Measurements from ENCODE around the gene OR6C68. TPM values are rescaled to one million over a fixed set of nuclear protein-coding genes. Genes with fewer than 3 reads are reported as not detected.
"Not testable (repeated sequence)": the region's sequence is repeated elsewhere in the genome, so short reads cannot be mapped to it uniquely, and the experiment has no call there.

OR6C68 gene
- total and polyA plus RNA-seq, 2 experiments from 2014 or later = not detected

- in situ Hi-C loops (cut with MboI) = no loop called here
Measured at GRCh38 chr12:55467836-55468235, 24.3 kb upstream of the OR6C68 start.

GRCh38 chr12:55469291-55469690, 22.9 kb upstream of the OR6C68 start:
- no peaks in the 10 kb centered on the region for H3K36me3 ChIP-seq (ENCODE audit: low read depth)
- H3K9me3 ChIP-seq (ENCODE audit: low read depth) = no peaks in the 10 kb centered on the region
- no peaks in the 10 kb centered on the region for H3F3A ChIP-seq (ENCODE audit: insufficient read depth)
- no peak overlapping the region for H3K4me2 ChIP-seq (ENCODE audit: unreplicated experiment)
- H3K79me2 ChIP-seq (ENCODE audit: insufficient read depth) = no peaks in the 10 kb centered on the region
- H3K9me2 ChIP-seq (ENCODE audit: insufficient read depth) = no peaks in the 10 kb centered on the region
- TF ChIP-seq EZH2phosphoT487 (IDR thresholded peaks at IDR 0.05; ENCODE audit: insufficient read depth, low read depth) = no peak
- TF ChIP-seq EZH2 (IDR thresholded peaks at IDR 0.05; ENCODE audit: insufficient read depth, poor library complexity, severe bottlenecking) = no peak
- no peak overlapping the region for H3K27ac ChIP-seq
- no peak overlapping the region for H2AFZ ChIP-seq
- H4K20me1 ChIP-seq (ENCODE audit: insufficient read depth) = no peaks in the 10 kb centered on the region
- H3K4me3 ChIP-seq = no peak overlapping the region
- in situ Hi-C loops (cut with MboI) = no loop called here
- 13 to 16% methylated on average over 2 of the region's 2 CpGs for WGBS, 2 experiments (ENCODE audit: low coverage in 1 of 2, low lambda C conversion rate in 2 of 2, missing lambda C conversion rate in 2 of 2)
- no peaks in the 10 kb centered on the region for H3K27me3 ChIP-seq (replicated peaks; ENCODE audit: insufficient read depth)
- no peak overlapping the region for H3K9ac ChIP-seq
- DNase-seq = no peak
- no peaks in the 10 kb centered on the region for H3K4me1 ChIP-seq (ENCODE audit: insufficient read depth)

More at GRCh38 chr12:55467836-55468235, 24.3 kb upstream of the OR6C68 start:
- H3K9me2 ChIP-seq (ENCODE audit: insufficient read depth) = no peaks in the 10 kb centered on the region
- H3K36me3 ChIP-seq (ENCODE audit: low read depth) = no peaks in the 10 kb centered on the region
- no peaks in the 10 kb centered on the region for H3K9me3 ChIP-seq (ENCODE audit: low read depth)
- H3F3A ChIP-seq (ENCODE audit: insufficient read depth) = no peaks in the 10 kb centered on the region
- H3K27ac ChIP-seq = no peak overlapping the region
- no peak for DNase-seq
- no peak overlapping the region for H3K9ac ChIP-seq
- WGBS, 2 experiments (ENCODE audit: low coverage in 1 of 2, low lambda C conversion rate in 2 of 2, missing lambda C conversion rate in 2 of 2) = 2 to 5% methylated on average over 2 of the region's 2 CpGs
- no peak overlapping the region for H3K4me2 ChIP-seq (ENCODE audit: unreplicated experiment)
- no peaks in the 10 kb centered on the region for H3K27me3 ChIP-seq (replicated peaks; ENCODE audit: insufficient read depth)
- no peaks in the 10 kb centered on the region for H3K79me2 ChIP-seq (ENCODE audit: insufficient read depth)
- no peak for TF ChIP-seq EZH2phosphoT487 (IDR thresholded peaks at IDR 0.05; ENCODE audit: insufficient read depth, low read depth)
- H4K20me1 ChIP-seq (ENCODE audit: insufficient read depth) = no peaks in the 10 kb centered on the region
- H3K4me1 ChIP-seq (ENCODE audit: insufficient read depth) = no peaks in the 10 kb centered on the region
- H3K4me3 ChIP-seq = no peak overlapping the region
- no peak overlapping the region for H2AFZ ChIP-seq

GRCh38 chr12:55470088-55470829, 21.9 kb upstream of the OR6C68 start, which contains the start of gene OR6C70:
OR6C70 (minus strand) TSS chr12:55470138; CDS start chr12:55470138, 0 bp downstream.
- no peaks in the 10 kb centered on the region for H4K20me1 ChIP-seq (ENCODE audit: insufficient read depth)
- no peak within 1 kb of the TSS for H3K4me3 ChIP-seq
- H3K4me2 ChIP-seq (ENCODE audit: unreplicated experiment) = no peak within 1 kb of the TSS
- H3K4me1 ChIP-seq (ENCODE audit: insufficient read depth) = no peaks in the 10 kb centered on the region
- no peaks in the 10 kb centered on the region for H3F3A ChIP-seq (ENCODE audit: insufficient read depth)
- H3K9ac ChIP-seq = no peak within 1 kb of the TSS
- H2AFZ ChIP-seq = no peak within 1 kb of the TSS
- TF ChIP-seq EZH2 (IDR thresholded peaks at IDR 0.05; ENCODE audit: insufficient read depth, poor library complexity, severe bottlenecking) (no peak), EZH2phosphoT487 (IDR thresholded peaks at IDR 0.05; ENCODE audit: insufficient read depth, low read depth) (no peak)
- no peaks in the 10 kb centered on the region for H3K9me3 ChIP-seq (ENCODE audit: low read depth)
- H3K79me2 ChIP-seq (ENCODE audit: insufficient read depth) = no peaks in the 10 kb centered on the region
- H3K9me2 ChIP-seq (ENCODE audit: insufficient read depth) = no peaks in the 10 kb centered on the region
- in situ Hi-C loops (cut with MboI) = no loop called here
- no peak within 1 kb of the TSS for H3K27ac ChIP-seq
- H3K27me3 ChIP-seq (replicated peaks; ENCODE audit: insufficient read depth) = no peaks in the 10 kb centered on the region
- WGBS, 2 experiments (ENCODE audit: low coverage in 1 of 2, low lambda C conversion rate in 2 of 2, missing lambda C conversion rate in 2 of 2) = 13 to 23% methylated on average over 3 of the region's 3 CpGs
- peak; percentile 6 for DNase-seq
- H3K36me3 ChIP-seq (ENCODE audit: low read depth) = no peaks in the 10 kb centered on the region

GRCh38 chr12:55472264-55472663, 19.9 kb upstream of the OR6C68 start:
- Histone ChIP-seq H3F3A (ENCODE audit: insufficient read depth) (no peaks in the 10 kb centered on the region), H3K4me1 (ENCODE audit: insufficient read depth) (no peaks in the 10 kb centered on the region), H3K9ac (no peak overlapping the region), H3K79me2 (ENCODE audit: insufficient read depth) (no peaks in the 10 kb centered on the region), H3K4me2 (ENCODE audit: unreplicated experiment) (no peak overlapping the region), H3K27me3 (replicated peaks; ENCODE audit: insufficient read depth) (no peaks in the 10 kb centered on the region), H3K9me3 (ENCODE audit: low read depth) (peaks cover 3% of the 10 kb centered on the region), H4K20me1 (ENCODE audit: insufficient read depth) (no peaks in the 10 kb centered on the region), H3K27ac (no peak overlapping the region), H3K36me3 (ENCODE audit: low read depth) (no peaks in the 10 kb centered on the region), H2AFZ (no peak overlapping the region), H3K4me3 (no peak overlapping the region), H3K9me2 (ENCODE audit: insufficient read depth) (no peaks in the 10 kb centered on the region)
- in situ Hi-C loops (cut with MboI) = no loop called here
- WGBS, 2 experiments (ENCODE audit: low coverage in 1 of 2, low lambda C conversion rate in 2 of 2, missing lambda C conversion rate in 2 of 2) = 7 to 23% methylated on average over 1 of the region's 1 CpG
- no peak for TF ChIP-seq EZH2 (IDR thresholded peaks at IDR 0.05; ENCODE audit: insufficient read depth, poor library complexity, severe bottlenecking)
- no peak for TF ChIP-seq EZH2phosphoT487 (IDR thresholded peaks at IDR 0.05; ENCODE audit: insufficient read depth, low read depth)
- DNase-seq = no peak

- H4K20me1 ChIP-seq (ENCODE audit: insufficient read depth); H3K4me2 ChIP-seq (ENCODE audit: unreplicated experiment); H3K27me3 ChIP-seq (replicated peaks; ENCODE audit: insufficient read depth); H3F3A ChIP-seq (ENCODE audit: insufficient read depth); H3K9me2 ChIP-seq (ENCODE audit: insufficient read depth); DNase-seq; H3K79me2 ChIP-seq (ENCODE audit: insufficient read depth); H2AFZ ChIP-seq; H3K27ac ChIP-seq; H3K36me3 ChIP-seq (ENCODE audit: low read depth); H3K9ac ChIP-seq; in situ Hi-C loops (cut with MboI); H3K4me1 ChIP-seq (ENCODE audit: insufficient read depth); H3K4me3 ChIP-seq; H3K9me3 ChIP-seq (ENCODE audit: low read depth): not testable (repeated sequence)
- 80 to 100% methylated on average over 1 to 3 of the region's 29 CpGs for whole genome bisulfite sequencing, 2 experiments (ENCODE audit: low coverage in 1 of 2, low lambda C conversion rate in 2 of 2, missing lambda C conversion rate in 2 of 2)
Measured at GRCh38 chr12:55479136-55479535, 13.0 kb upstream of the OR6C68 start.

DNA sequence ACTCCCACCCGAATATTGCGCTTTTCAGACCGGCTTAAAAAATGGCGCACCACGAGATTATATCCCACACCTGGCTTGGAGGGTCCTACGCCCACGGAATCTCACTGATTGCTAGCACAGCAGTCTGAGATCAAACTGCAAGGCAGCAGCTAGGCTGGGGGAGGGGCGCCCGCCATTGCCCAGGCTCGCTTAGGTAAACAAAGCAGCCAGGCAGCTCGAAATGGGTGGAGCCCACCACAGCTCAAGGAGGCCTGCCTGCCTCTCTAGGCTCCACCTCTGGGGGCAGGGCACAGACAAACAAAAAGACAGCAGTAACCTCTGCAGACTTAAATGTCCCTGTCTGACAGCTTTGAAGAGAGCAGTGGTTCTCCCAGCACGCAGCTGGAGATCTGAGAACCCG, 7.9 kb upstream of the OR6C68 start:
- 19 to 49% methylated on average over 5 to 11 of the region's 13 CpGs for WGBS, 2 experiments (ENCODE audit: low coverage in 1 of 2, low lambda C conversion rate in 2 of 2, missing lambda C conversion rate in 2 of 2)
- H3K4me2 ChIP-seq (ENCODE audit: unreplicated experiment); H3K9me3 ChIP-seq (ENCODE audit: low read depth); H3K27me3 ChIP-seq (replicated peaks; ENCODE audit: insufficient read depth); in situ Hi-C loops (cut with MboI); H2AFZ ChIP-seq; DNase-seq; H3K9me2 ChIP-seq (ENCODE audit: insufficient read depth); H3K9ac ChIP-seq; H3K27ac ChIP-seq; H3F3A ChIP-seq (ENCODE audit: insufficient read depth); H3K4me1 ChIP-seq (ENCODE audit: insufficient read depth); H4K20me1 ChIP-seq (ENCODE audit: insufficient read depth); H3K79me2 ChIP-seq (ENCODE audit: insufficient read depth); H3K36me3 ChIP-seq (ENCODE audit: low read depth); H3K4me3 ChIP-seq: not testable (repeated sequence)

Measured in GM23248 (cell line).